ENCODE results near the gene CFAP74. TPM values are rescaled to one million over a fixed set of nuclear protein-coding genes. Genes with fewer than 3 reads are reported as not detected.

Gene CFAP74
- polyA plus RNA-seq, 1 donor from 2014 or later, result 0.22 TPM

- H3K9me2 ChIP-seq (ENCODE audit: insufficient read depth, low read length), result no peaks in the 10 kb centered on the region
- H4K20me1 ChIP-seq (ENCODE audit: insufficient read depth), result no peaks in the 10 kb centered on the region
- H3K27ac ChIP-seq (ENCODE audit: low read length), result no peak overlapping the region
- no peaks in the 10 kb centered on the region for H3K79me2 ChIP-seq (replicated peaks; ENCODE audit: insufficient read depth, low read length)
- TF ChIP-seq EP300 (conservative IDR thresholded peaks at IDR 0.05; ENCODE audit: poor library complexity, severe bottlenecking) (no peak), TAF1 (IDR thresholded peaks at IDR 0.05; ENCODE audit: low read depth) (no peak), SMC3 (conservative IDR thresholded peaks at IDR 0.05; ENCODE audit: poor library complexity) (no peak), POLR2AphosphoS5 (IDR thresholded peaks at IDR 0.05) (no peak), MXI1 (conservative IDR thresholded peaks at IDR 0.05; ENCODE audit: poor library complexity, severe bottlenecking) (no peak), RAD21 (conservative IDR thresholded peaks at IDR 0.05) (no peak), REST (IDR thresholded peaks at IDR 0.05; ENCODE audit: borderline replicate concordance) (no peak), EZH2 (IDR thresholded peaks at IDR 0.05; ENCODE audit: borderline replicate concordance, insufficient read depth, low read length, poor library complexity, severe bottlenecking) (no peak)
- TF ChIP-seq, protein P1, sequence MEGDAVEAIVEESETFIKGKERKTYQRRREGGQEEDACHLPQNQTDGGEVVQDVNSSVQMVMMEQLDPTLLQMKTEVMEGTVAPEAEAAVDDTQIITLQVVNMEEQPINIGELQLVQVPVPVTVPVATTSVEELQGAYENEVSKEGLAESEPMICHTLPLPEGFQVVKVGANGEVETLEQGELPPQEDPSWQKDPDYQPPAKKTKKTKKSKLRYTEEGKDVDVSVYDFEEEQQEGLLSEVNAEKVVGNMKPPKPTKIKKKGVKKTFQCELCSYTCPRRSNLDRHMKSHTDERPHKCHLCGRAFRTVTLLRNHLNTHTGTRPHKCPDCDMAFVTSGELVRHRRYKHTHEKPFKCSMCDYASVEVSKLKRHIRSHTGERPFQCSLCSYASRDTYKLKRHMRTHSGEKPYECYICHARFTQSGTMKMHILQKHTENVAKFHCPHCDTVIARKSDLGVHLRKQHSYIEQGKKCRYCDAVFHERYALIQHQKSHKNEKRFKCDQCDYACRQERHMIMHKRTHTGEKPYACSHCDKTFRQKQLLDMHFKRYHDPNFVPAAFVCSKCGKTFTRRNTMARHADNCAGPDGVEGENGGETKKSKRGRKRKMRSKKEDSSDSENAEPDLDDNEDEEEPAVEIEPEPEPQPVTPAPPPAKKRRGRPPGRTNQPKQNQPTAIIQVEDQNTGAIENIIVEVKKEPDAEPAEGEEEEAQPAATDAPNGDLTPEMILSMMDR (IDR thresholded peaks at IDR 0.05; ENCODE audit: poor library complexity, severe bottlenecking), result no peak
- no peaks in the 10 kb centered on the region for H3F3A ChIP-seq (ENCODE audit: insufficient read depth, low read length, poor library complexity, severe bottlenecking)
- no peak overlapping the region for H2AFZ ChIP-seq (ENCODE audit: low read depth, low read length)
- H3K9ac ChIP-seq (ENCODE audit: low read length), result no peak overlapping the region
- no peaks in the 10 kb centered on the region for H3K27me3 ChIP-seq (ENCODE audit: insufficient read depth, low read depth, low read length)
- H3K4me2 ChIP-seq (ENCODE audit: low read length), result no peak overlapping the region
- no peaks in the 10 kb centered on the region for H3K9me3 ChIP-seq (ENCODE audit: low read length)
- H3K4me3 ChIP-seq (ENCODE audit: low read length), result no peak overlapping the region
- no peaks in the 10 kb centered on the region for H3K36me3 ChIP-seq (ENCODE audit: insufficient read depth, low read length)
Observed at GRCh38 chr1:1969953-1970716, 33.5 kb downstream of the CFAP74 start.

DNA sequence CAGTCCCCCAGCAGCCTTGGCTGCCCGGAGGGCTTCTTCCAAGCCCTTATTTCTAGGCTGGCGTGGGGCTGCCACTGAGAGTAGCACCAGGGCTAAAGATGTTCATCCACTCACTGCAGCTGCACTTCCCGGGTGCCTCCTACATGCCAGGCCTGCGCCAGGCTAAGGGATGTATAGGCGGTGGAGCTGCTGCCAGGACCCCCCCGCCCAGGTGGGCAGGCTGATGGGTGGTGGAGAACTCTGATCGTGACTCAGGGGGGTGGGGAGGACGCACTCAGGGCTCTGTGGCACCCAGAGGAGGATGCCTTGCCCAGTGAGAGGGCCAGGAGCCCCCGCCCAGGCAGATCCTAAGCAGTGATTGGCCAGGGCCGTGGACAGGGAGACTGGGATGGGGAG is 34.1 kb downstream of the CFAP74 start:
- Histone ChIP-seq H3K9me2 (ENCODE audit: insufficient read depth, low read length) (no peaks in the 10 kb centered on the region), H2AFZ (ENCODE audit: low read depth, low read length) (no peak overlapping the region), H3K9me3 (ENCODE audit: low read length) (no peaks in the 10 kb centered on the region), H3K27me3 (ENCODE audit: insufficient read depth, low read depth, low read length) (no peaks in the 10 kb centered on the region), H3K36me3 (ENCODE audit: insufficient read depth, low read length) (no peaks in the 10 kb centered on the region), H3K4me3 (ENCODE audit: low read length) (no peak overlapping the region), H3K27ac (ENCODE audit: low read length) (no peak overlapping the region), H3F3A (ENCODE audit: insufficient read depth, low read length, poor library complexity, severe bottlenecking) (no peaks in the 10 kb centered on the region), H3K4me2 (ENCODE audit: low read length) (no peak overlapping the region), H4K20me1 (ENCODE audit: insufficient read depth) (no peaks in the 10 kb centered on the region), H3K79me2 (replicated peaks; ENCODE audit: insufficient read depth, low read length) (no peaks in the 10 kb centered on the region), H3K9ac (ENCODE audit: low read length) (no peak overlapping the region)
- TF ChIP-seq, protein P1 (IDR thresholded peaks at IDR 0.05; ENCODE audit: poor library complexity, severe bottlenecking), result no peak
- no peak for TF ChIP-seq REST (IDR thresholded peaks at IDR 0.05; ENCODE audit: borderline replicate concordance)
- no peak for TF ChIP-seq MXI1 (conservative IDR thresholded peaks at IDR 0.05; ENCODE audit: poor library complexity, severe bottlenecking)
- TF ChIP-seq TAF1 (IDR thresholded peaks at IDR 0.05; ENCODE audit: low read depth), result no peak
- no peak for TF ChIP-seq POLR2AphosphoS5 (IDR thresholded peaks at IDR 0.05)
- TF ChIP-seq EZH2 (IDR thresholded peaks at IDR 0.05; ENCODE audit: borderline replicate concordance, insufficient read depth, low read length, poor library complexity, severe bottlenecking), result no peak
- TF ChIP-seq SMC3 (conservative IDR thresholded peaks at IDR 0.05; ENCODE audit: poor library complexity), result no peak
- no peak for TF ChIP-seq EP300 (conservative IDR thresholded peaks at IDR 0.05; ENCODE audit: poor library complexity, severe bottlenecking)
- TF ChIP-seq RAD21 (conservative IDR thresholded peaks at IDR 0.05), result no peak

All from neural cell (in vitro differentiated cells).